Stimulated activated CD4-positive, alpha-beta T cell treated with anti-CD3 and anti-CD28 coated beads, TNF-alpha, amount 100 ng/mL, for 24 hours (primary cell): Measurements from ENCODE around the gene ARHGAP45.

Source experiments
- DNase-seq, 3 experiments: peaks; one replicate each; pipeline ENCODE4 v3.0.0-alpha.2; 2020; ENCODE audit warnings: low read depth in 3 of 3

The ARHGAP45 gene

GRCh38 chr19:1070931-1071791 is 4.2 kb downstream of the ARHGAP45 start:
- no peak for DNase-seq

DNA sequence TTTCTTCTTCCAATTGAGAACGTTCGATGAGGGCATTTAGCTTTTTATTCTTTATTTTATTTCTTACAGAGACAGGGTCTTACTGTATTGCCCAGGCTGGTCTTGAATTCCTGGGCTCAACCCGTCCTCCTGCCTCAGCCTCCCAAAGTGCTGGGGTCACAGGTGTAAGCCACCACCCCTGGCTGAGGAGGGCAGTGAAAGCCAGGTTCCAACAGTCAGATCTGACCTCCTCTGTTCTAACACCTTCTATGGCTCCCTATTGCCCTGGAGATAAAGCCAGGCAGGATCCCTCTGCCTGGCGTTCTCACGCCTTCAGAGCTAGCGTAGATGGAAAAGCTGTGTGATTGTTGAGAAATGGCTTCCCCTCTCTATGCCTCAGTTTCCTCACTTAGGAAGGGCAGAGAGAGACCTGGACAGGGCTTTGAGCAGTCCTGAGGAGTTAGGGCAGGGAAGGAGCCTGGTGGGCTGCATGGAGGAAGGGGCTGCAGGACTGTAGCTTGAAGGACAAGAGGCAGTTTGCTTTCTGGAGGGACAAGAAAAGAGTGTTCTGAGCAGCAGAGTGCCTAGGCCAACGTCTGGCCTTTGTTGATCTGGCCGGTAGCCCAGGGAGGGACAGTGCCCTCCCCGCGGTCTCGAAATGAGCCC is 5.5 kb downstream of the ARHGAP45 start:
- no peak for DNase-seq

- DNase-seq, result no peak
These were observed 6.3 kb downstream of the ARHGAP45 start for GRCh38 chr19:1073063-1073955.

DNA sequence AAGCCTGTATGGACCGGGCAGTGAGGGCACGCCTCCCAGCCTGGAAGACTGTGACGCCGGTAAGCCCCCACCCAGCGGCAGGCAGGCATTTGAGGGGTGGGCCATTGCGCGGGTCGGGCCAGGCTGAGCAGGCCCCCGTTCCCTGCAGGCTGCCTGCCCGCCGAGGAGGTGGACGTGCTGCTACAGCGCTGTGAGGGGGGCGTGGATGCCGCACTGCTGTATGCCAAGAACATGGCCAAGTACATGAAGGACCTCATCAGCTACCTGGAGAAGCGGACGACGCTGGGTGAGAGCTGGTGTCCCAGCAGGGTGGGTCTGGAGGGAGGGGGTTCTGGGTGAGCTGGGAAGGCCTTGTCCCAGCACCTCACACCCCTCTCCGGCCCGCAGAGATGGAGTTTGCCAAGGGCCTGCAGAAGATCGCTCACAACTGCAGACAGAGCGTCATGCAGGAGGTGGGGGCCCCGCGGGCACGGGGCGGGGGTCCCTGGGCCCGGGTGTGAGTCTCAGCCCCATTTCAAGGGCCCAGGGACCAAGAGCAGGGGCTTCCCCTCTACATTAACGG is 7.1 kb downstream of the ARHGAP45 start:
- DNase-seq, result no peak

- peak in 2 of 3 experiments; percentile 70 to 82 for DNase-seq
These were observed 7.7 kb downstream of the ARHGAP45 start for GRCh38 chr19:1074544-1075283.

DNA sequence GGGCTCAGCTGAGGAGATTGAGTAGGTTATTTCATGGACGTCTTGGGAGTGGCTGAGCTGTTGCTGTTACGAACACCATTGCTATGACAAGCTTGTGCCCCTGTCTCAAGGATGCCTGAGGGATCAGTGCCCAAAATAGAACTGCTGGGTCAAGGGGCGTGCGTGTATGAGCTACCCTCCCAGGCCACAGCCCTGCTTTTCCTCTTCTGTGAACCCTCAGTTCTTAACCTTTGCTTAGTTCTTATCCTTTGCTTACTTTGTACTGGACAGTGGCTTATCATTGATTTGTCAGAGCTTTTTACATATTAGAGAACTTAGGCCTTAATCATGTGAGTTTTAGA is 9.0 kb downstream of the ARHGAP45 start:
- DNase-seq, result no peak

DNA sequence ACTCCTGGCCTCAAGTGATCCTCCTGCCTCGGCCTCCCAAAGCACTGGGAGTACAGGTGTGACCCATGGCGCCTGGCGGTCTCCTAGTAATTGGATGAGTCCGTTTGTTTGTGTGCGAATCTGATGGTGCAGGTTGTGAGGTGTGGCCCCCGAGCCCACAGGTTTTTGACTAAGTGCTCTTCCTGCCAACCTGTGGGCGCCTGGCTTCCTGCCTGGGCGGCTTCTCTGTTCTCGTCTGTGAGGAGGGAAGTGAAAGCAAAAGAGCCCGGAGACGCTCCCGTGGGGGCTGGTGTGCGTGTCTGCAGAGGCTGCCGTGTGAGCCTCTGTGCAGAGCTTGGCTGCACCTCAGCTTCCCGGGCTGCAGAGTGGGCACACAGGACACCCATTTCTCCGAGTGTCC is 10.0 kb downstream of the ARHGAP45 start:
- peak; percentile 84 to 91 (median 84) for DNase-seq

DNA sequence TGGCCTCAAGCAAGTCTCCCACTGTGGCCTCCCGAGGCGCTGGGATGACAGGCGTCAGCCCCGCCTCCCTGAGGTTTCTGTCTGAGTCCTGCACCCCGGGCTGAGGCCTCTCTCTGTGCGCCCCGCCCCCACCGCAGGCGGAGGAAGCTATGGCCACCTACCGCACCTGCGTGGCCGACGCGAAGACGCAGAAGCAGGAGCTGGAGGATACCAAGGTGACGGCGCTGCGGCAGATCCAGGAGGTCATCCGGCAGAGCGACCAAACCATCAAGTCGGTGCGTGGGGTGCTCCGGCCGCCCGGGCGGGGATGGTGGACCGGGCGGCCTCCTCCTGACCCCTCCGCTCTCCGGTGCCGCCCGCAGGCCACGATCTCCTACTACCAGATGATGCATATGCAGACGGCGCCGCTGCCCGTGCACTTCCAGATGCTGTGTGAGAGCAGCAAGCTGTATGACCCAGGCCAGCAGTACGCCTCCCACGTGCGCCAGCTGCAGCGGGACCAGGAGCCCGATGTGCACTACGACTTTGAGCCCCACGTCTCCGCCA is 12.7 kb downstream of the ARHGAP45 start:
- DNase-seq, result peak in 1 of 3 experiments; percentile 84

- no peak for DNase-seq
These were observed 13.6 kb downstream of the ARHGAP45 start for GRCh38 chr19:1080360-1081161.

DNA sequence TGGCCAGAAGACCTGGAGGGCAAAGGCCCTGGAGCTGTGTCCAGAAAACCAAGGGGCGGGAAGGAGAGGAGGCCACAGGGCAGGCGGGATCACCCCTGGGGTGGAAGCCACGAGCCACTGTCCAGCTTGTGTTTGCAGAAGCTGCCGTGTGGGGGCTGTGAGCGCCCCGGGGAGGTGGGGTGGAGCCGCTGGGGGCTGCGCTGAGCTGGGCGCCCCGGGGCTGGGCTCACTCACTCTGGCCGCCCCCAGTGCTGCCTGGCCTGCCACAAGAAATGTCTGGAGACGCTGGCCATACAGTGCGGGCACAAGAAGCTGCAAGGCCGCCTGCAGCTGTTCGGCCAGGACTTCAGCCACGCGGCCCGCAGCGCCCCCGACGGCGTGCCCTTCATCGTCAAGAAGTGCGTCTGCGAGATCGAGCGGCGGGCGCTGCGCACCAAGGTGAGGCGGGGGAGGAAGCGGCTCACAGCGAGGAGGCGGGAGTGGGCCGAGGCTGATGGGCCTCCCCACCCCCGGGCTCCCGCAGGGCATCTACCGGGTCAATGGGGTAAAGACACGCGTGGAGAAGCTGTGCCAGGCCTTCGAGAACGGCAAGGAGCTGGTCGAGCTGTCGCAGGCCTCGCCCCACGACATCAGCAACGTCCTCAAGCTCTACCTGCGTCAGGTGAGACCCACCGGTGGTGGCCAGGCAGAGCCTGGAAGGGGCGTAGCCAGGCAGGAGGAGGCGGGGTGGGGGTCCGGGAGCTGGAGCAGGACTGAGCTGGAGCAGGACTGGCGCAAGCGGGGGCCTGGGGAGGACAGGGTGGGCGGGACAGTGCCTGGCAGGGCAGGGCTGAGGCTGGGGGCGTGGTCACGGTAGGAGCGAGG is 14.6 kb downstream of the ARHGAP45 start:
- no peak for DNase-seq

GRCh38 chr19:1082165-1082927 is 15.4 kb downstream of the ARHGAP45 start:
- peak in 1 of 3 experiments; percentile 84 for DNase-seq

- no peak for DNase-seq
These were observed 16.2 kb downstream of the ARHGAP45 start for GRCh38 chr19:1082928-1083816.

- no peak for DNase-seq
These were observed 17.3 kb downstream of the ARHGAP45 start for GRCh38 chr19:1084024-1084868.

GRCh38 chr19:1085053-1085658 is 18.2 kb downstream of the ARHGAP45 start:
- DNase-seq, result no peak

DNA sequence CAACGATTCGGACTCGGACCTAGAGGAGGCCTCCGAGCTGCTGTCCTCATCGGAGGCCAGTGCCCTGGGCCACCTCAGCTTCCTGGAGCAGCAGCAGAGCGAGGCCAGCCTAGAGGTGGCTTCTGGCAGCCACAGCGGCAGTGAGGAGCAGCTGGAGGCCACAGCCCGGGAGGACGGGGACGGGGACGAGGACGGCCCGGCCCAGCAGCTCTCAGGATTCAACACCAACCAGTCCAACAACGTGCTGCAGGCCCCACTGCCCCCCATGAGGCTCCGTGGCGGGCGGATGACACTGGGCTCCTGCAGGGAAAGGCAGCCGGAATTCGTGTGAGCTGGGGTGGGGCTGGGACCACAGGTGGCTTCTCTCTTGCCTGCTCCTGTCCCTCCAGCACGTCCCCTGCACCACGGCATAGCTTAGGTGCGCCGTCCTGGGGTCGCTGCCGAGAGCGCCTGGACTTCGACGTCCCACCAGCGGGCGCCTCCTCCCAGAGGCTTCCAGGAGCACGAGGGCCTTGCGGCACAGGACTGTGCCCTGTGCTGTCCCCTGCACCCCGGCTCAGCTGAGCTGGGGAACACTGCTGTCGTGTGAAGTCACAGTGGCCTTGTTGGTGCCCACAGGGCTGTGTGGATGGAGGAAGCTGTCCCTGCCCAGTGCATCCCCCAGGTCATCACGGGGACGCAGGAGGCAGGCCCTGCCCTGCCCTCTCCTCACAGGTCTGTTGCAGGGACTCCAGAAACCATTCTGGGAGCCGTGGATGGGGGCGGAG is 18.9 kb downstream of the ARHGAP45 start:
- DNase-seq, result no peak
